Measurements from ENCODE around the gene TXNRD1. TPM values are rescaled to one million over a fixed set of nuclear protein-coding genes. Genes with fewer than 3 reads are reported as not detected.

The TXNRD1 gene
- total RNA-seq, 2 experiments from 2014 or later, result 89.0 to 89.5 TPM

GRCh38 chr12:104345234-104346066 lies 129.9 kb downstream of the TXNRD1 start:
- Mint-ChIP-seq H3K27me3 (no peaks in the 10 kb centered on the region), H3K27ac (no peak overlapping the region), H3K9me3 (no peaks in the 10 kb centered on the region), H3K36me3 (peaks cover 32% of the 10 kb centered on the region), H3K4me1 (peaks cover 2% of the 10 kb centered on the region), H3K4me3 (no peak overlapping the region)
- ATAC-seq (ENCODE audit: low read depth) (no peak), DNase-seq (no peak)
- POLR2A ChIA-PET, result no interaction called here

- ATAC-seq (ENCODE audit: low read depth) (no peak), DNase-seq (no peak)
- peaks cover 2% of the 10 kb centered on the region for H3K4me1 Mint-ChIP-seq
- peaks cover 25% of the 10 kb centered on the region for H3K36me3 Mint-ChIP-seq
- H3K27ac Mint-ChIP-seq, result no peak overlapping the region
- no peaks in the 10 kb centered on the region for H3K27me3 Mint-ChIP-seq
- no peaks in the 10 kb centered on the region for H3K9me3 Mint-ChIP-seq
- H3K4me3 Mint-ChIP-seq, result no peak overlapping the region
- POLR2A ChIA-PET, result interaction anchor here (0.6 kb wide), 1 partner anchor 138 kb away, joined by 3 read pairs; no protein-coding TSS in a partner anchor
Observed at GRCh38 chr12:104347374-104348075, 131.9 kb downstream of the TXNRD1 start.

GRCh38 chr12:104348283-104348993 lies 132.9 kb downstream of the TXNRD1 start:
- POLR2A ChIA-PET, result interaction anchor here (0.6 kb wide), 1 partner anchor 139 kb away, joined by 3 read pairs; no protein-coding TSS in a partner anchor
- Mint-ChIP-seq H3K36me3 (peaks cover 21% of the 10 kb centered on the region), H3K4me1 (no peaks in the 10 kb centered on the region), H3K9me3 (no peaks in the 10 kb centered on the region), H3K4me3 (no peak overlapping the region), H3K27ac (no peak overlapping the region), H3K27me3 (no peaks in the 10 kb centered on the region)
- no peak for DNase-seq
- no peak for ATAC-seq (ENCODE audit: low read depth)

- H3K27ac Mint-ChIP-seq, result no peak overlapping the region
- ATAC-seq (ENCODE audit: low read depth) (no peak), DNase-seq (no peak)
- H3K27me3 Mint-ChIP-seq, result no peaks in the 10 kb centered on the region
- no peaks in the 10 kb centered on the region for H3K4me1 Mint-ChIP-seq
- H3K4me3 Mint-ChIP-seq, result no peak overlapping the region
- POLR2A ChIA-PET, result no interaction called here
- H3K9me3 Mint-ChIP-seq, result no peaks in the 10 kb centered on the region
- H3K36me3 Mint-ChIP-seq, result peaks cover 23% of the 10 kb centered on the region
Observed at GRCh38 chr12:104348994-104349494, 133.5 kb downstream of the TXNRD1 start.

- POLR2A ChIA-PET, result no interaction called here
- Mint-ChIP-seq H3K9me3 (no peaks in the 10 kb centered on the region), H3K36me3 (peaks cover 23% of the 10 kb centered on the region), H3K27ac (no peak overlapping the region), H3K27me3 (no peaks in the 10 kb centered on the region), H3K4me1 (no peaks in the 10 kb centered on the region), H3K4me3 (no peak overlapping the region)
- ATAC-seq (ENCODE audit: low read depth), result no peak
- no peak for DNase-seq
Observed at GRCh38 chr12:104350211-104351056, 134.9 kb downstream of the TXNRD1 start.

- H3K27ac Mint-ChIP-seq, result no peak overlapping the region
Observed at GRCh38 chr12:104351057-104351983, 135.7 kb downstream of the TXNRD1 start.

GRCh38 chr12:104352106-104352713 lies 136.6 kb downstream of the TXNRD1 start:
- no peak overlapping the region for H3K4me3 Mint-ChIP-seq
- POLR2A ChIA-PET, result no interaction called here

More at GRCh38 chr12:104351057-104351983, 135.7 kb downstream of the TXNRD1 start:
- no peak for ATAC-seq (ENCODE audit: low read depth)
- H3K9me3 Mint-ChIP-seq, result no peaks in the 10 kb centered on the region
- no peaks in the 10 kb centered on the region for H3K27me3 Mint-ChIP-seq
- peaks cover 23% of the 10 kb centered on the region for H3K36me3 Mint-ChIP-seq
- DNase-seq, result no peak
- no peak overlapping the region for H3K4me3 Mint-ChIP-seq
- H3K4me1 Mint-ChIP-seq, result no peaks in the 10 kb centered on the region
- POLR2A ChIA-PET, result no interaction called here

GRCh38 chr12:104353012-104353981 lies 137.7 kb downstream of the TXNRD1 start:
- DNase-seq (no peak), ATAC-seq (ENCODE audit: low read depth) (no peak)
- H3K27me3 Mint-ChIP-seq, result no peaks in the 10 kb centered on the region
- H3K36me3 Mint-ChIP-seq, result peaks cover 15% of the 10 kb centered on the region
- peaks cover 2% of the 10 kb centered on the region for H3K4me1 Mint-ChIP-seq
- H3K4me3 Mint-ChIP-seq, result no peak overlapping the region
- no peaks in the 10 kb centered on the region for H3K9me3 Mint-ChIP-seq
- POLR2A ChIA-PET, result interaction anchor here (0.5 kb wide), 1 partner anchor 13 kb away, joined by 9 read pairs; no protein-coding TSS in a partner anchor
- H3K27ac Mint-ChIP-seq, result no peak overlapping the region

More at GRCh38 chr12:104352106-104352713, 136.6 kb downstream of the TXNRD1 start:
- ATAC-seq (ENCODE audit: low read depth) (no peak), DNase-seq (no peak)
- Mint-ChIP-seq H3K27me3 (no peaks in the 10 kb centered on the region), H3K9me3 (no peaks in the 10 kb centered on the region), H3K4me1 (no peaks in the 10 kb centered on the region), H3K27ac (no peak overlapping the region), H3K36me3 (peaks cover 20% of the 10 kb centered on the region)

- no peaks in the 10 kb centered on the region for H3K9me3 Mint-ChIP-seq
- H3K27me3 Mint-ChIP-seq, result no peaks in the 10 kb centered on the region
- DNase-seq (no peak), ATAC-seq (ENCODE audit: low read depth) (no peak)
- POLR2A ChIA-PET, result no interaction called here
- H3K27ac Mint-ChIP-seq, result no peak overlapping the region
- H3K36me3 Mint-ChIP-seq, result peaks cover 6% of the 10 kb centered on the region
- H3K4me1 Mint-ChIP-seq, result peaks cover 2% of the 10 kb centered on the region
- H3K4me3 Mint-ChIP-seq, result no peak overlapping the region
Observed at GRCh38 chr12:104354167-104354867, 138.7 kb downstream of the TXNRD1 start.

- peaks cover 5% of the 10 kb centered on the region for H3K36me3 Mint-ChIP-seq
- POLR2A ChIA-PET, result no interaction called here
- no peaks in the 10 kb centered on the region for H3K9me3 Mint-ChIP-seq
- no peak overlapping the region for H3K27ac Mint-ChIP-seq
- no peaks in the 10 kb centered on the region for H3K27me3 Mint-ChIP-seq
- ATAC-seq (ENCODE audit: low read depth) (no peak), DNase-seq (no peak)
- H3K4me1 Mint-ChIP-seq, result peaks cover 2% of the 10 kb centered on the region
- H3K4me3 Mint-ChIP-seq, result no peak overlapping the region
Observed at GRCh38 chr12:104354868-104355570, 139.4 kb downstream of the TXNRD1 start.
